Lung (tissue), 12 donors: ENCODE measurements around the gene DCLRE1A. TPM values are rescaled to one million over a fixed set of nuclear protein-coding genes. Genes with fewer than 3 reads are reported as not detected.

Source experiments
- ATAC-seq: fragments of 200-7000 bp; cut with Tn5 transposase; one replicate; pipeline ENCODE4 v1.9.1; 2020; ENCODE audit warnings: moderate number of reproducible peaks; ENCODE audit not compliant: insufficient read depth, low FRiP score
- DNase-seq, 3 donors: peaks; one replicate each; pipeline ENCODE4 v3.0.0-alpha.2; 2013 to 2017
- H3K27ac ChIP-seq, 2 donors: one replicate each; pipeline ENCODE4 v1.5.1; 2013; ENCODE audit warnings: mild to moderate bottlenecking in 2 of 2, moderate library complexity in 2 of 2, control low read depth in 1 of 2, inconsistent platforms in 1 of 2, low read depth in 1 of 2, low read length in 1 of 2
- H3K27me3 ChIP-seq, 3 donors: one replicate each; pipeline ENCODE4 v1.5.1; 2013; ENCODE audit warnings: low read length in 2 of 3; ENCODE audit not compliant: control insufficient read depth in 3 of 3, insufficient read depth in 3 of 3
- H3K36me3 ChIP-seq, 4 donors: one replicate each; pipeline ENCODE4 v1.5.1; 2013; ENCODE audit warnings: low read length in 4 of 4, mild to moderate bottlenecking in 1 of 4, moderate library complexity in 1 of 4; ENCODE audit not compliant: control insufficient read depth in 4 of 4, insufficient read depth in 4 of 4
- H3K4me1 ChIP-seq, 5 donors: one replicate each; pipeline ENCODE4 v1.5.1; 2013; ENCODE audit warnings: low read length in 5 of 5, mild to moderate bottlenecking in 2 of 5, moderate library complexity in 1 of 5; ENCODE audit not compliant: control insufficient read depth in 5 of 5, insufficient read depth in 5 of 5
- H3K4me3 ChIP-seq: one replicate; pipeline ENCODE4 v1.5.1; 2013; ENCODE audit warnings: mild to moderate bottlenecking, control low read depth, moderate library complexity
- H3K9ac ChIP-seq, 2 donors: one replicate each; pipeline ENCODE4 v1.5.1; 2013; ENCODE audit warnings: low read length in 2 of 2, control low read depth in 1 of 2; ENCODE audit not compliant: insufficient read depth in 1 of 2
- H3K9me3 ChIP-seq, 4 donors: one replicate each; pipeline ENCODE4 v1.5.1; 2013; ENCODE audit warnings: low read length in 3 of 4, mild to moderate bottlenecking in 1 of 4, moderate library complexity in 1 of 4; ENCODE audit not compliant: control insufficient read depth in 4 of 4, insufficient read depth in 3 of 4
- CTCF ChIP-seq: IDR thresholded peaks from 2 replicates; pipeline ENCODE4 v1.5.1; 2012; ENCODE audit warnings: mild to moderate bottlenecking; ENCODE audit errors: control extremely low read depth, extremely low read depth
- WGBS, 2 donors: extraction: QIAGEN DNeasy Blood & Tissue Kit; methylation state at CpG; one replicate each; pipeline ENCODE4 v1.1.7; 2013; 5-methylcytosine and 5-hydroxymethylcytosine counted together
- polyA plus RNA-seq, 2 donors: library from polyadenylated mRNA; stranded (reverse); fragments of 200-250 nt; gene quantifications; one replicate each; pipeline ENCODE4 v1.2.1, GENCODE V29; 2013
- total RNA-seq, 2 donors: library from RNA; depleted of rRNA in 1 of 2; stranded (reverse); fragments of >200 nt in 1 of 2; gene quantifications; one replicate each; pipeline ENCODE4 v1.2.1, GENCODE V29; 2014 to 2021
- donor health status: control.
- donor health status: control.
- donor health status: Bipolar disorder and iron deficiency.
- donor health status: healthy.
- donor health status: DM: yes; HTN: yes; CAD: no.

DCLRE1A gene
- total and polyA plus RNA-seq, 4 donors, result 4.5 to 12.1 (median 5.4) TPM

- Histone ChIP-seq H3K9ac (no peak overlapping the region), H3K27me3 (no peaks in the 10 kb centered on the region), H3K4me1 (peaks cover 0 to 11% (median 0%) of the 10 kb centered on the region in 5 donors), H3K9me3 (peaks cover 0 to 7% (median 0%) of the 10 kb centered on the region in 4 donors), H3K36me3 (peaks cover 2 to 16% (median 11%) of the 10 kb centered on the region in 4 donors), H3K27ac (no peak overlapping the region), H3K4me3 (no peak overlapping the region)
- no peak for TF ChIP-seq CTCF
- no peak for ATAC-seq
- no peak for DNase-seq
- 94 to 95% methylated on average over 3 of the region's 3 CpGs for WGBS, 2 donors
Observed at GRCh38 chr10:113872139-113873030, 18.5 kb upstream of the DCLRE1A start.

- 74 to 83% methylated on average over 2 of the region's 2 CpGs for WGBS, 2 donors
- H3K9ac ChIP-seq, result no peak overlapping the region
- DNase-seq, result no peak
Observed at GRCh38 chr10:113869789-113870188, 15.9 kb upstream of the DCLRE1A start.

GRCh38 chr10:113867904-113868303, 14.0 kb upstream of the DCLRE1A start:
- Histone ChIP-seq H3K9me3 (peaks cover 0 to 7% (median 0%) of the 10 kb centered on the region in 4 donors), H3K4me1 (peaks cover 0 to 6% (median 0%) of the 10 kb centered on the region in 5 donors), H3K9ac (no peak overlapping the region), H3K27me3 (no peaks in the 10 kb centered on the region), H3K4me3 (no peak overlapping the region), H3K27ac (no peak overlapping the region), H3K36me3 (peaks cover 1 to 24% (median 11%) of the 10 kb centered on the region in 4 donors)
- ATAC-seq, result no peak
- WGBS, 2 donors, result 80 to 91% methylated on average over 4 of the region's 4 CpGs
- TF ChIP-seq CTCF, result no peak
- no peak for DNase-seq

More at GRCh38 chr10:113869789-113870188, 15.9 kb upstream of the DCLRE1A start:
- ATAC-seq, result no peak
- Histone ChIP-seq H3K4me1 (peaks cover 0 to 8% (median 0%) of the 10 kb centered on the region in 5 donors), H3K27ac (no peak overlapping the region), H3K4me3 (no peak overlapping the region), H3K27me3 (no peaks in the 10 kb centered on the region), H3K9me3 (peaks cover 0 to 7% (median 0%) of the 10 kb centered on the region in 4 donors), H3K36me3 (peaks cover 2 to 16% (median 8%) of the 10 kb centered on the region in 4 donors)
- TF ChIP-seq CTCF, result no peak
